ENCODE measurements around the gene PHLPP2.
"Not testable (repeated sequence)": the region's sequence is repeated elsewhere in the genome, so short reads cannot be mapped to it uniquely, and the experiment has no call there.

Gene PHLPP2

GRCh38 chr16:71689901-71690300 lies 34.6 kb downstream of the PHLPP2 start:
- no peak for TF ChIP-seq EZH2phosphoT487 (IDR thresholded peaks at IDR 0.05; ENCODE audit: borderline replicate concordance)
- TF ChIP-seq CTCF (conservative IDR thresholded peaks at IDR 0.05; ENCODE audit: low read length), result no peak
- Histone ChIP-seq H3K79me2 (ENCODE audit: insufficient read depth, low read length) (no peaks in the 10 kb centered on the region), H3K4me2 (ENCODE audit: low read depth, low read length, poor library complexity, severe bottlenecking) (no peak overlapping the region), H2AFZ (ENCODE audit: low read length) (no peak overlapping the region), H3K4me1 (ENCODE audit: insufficient read depth, low read length, poor library complexity, severe bottlenecking) (no peaks in the 10 kb centered on the region), H3K9me3 (ENCODE audit: insufficient read depth, low read depth, low read length) (no peaks in the 10 kb centered on the region), H3K27me3 (ENCODE audit: insufficient read depth, low read length, poor library complexity, severe bottlenecking) (no peaks in the 10 kb centered on the region), H3F3A (ENCODE audit: low read depth) (no peaks in the 10 kb centered on the region), H3K9ac (ENCODE audit: low read depth, low read length, poor library complexity, severe bottlenecking) (no peak overlapping the region), H3K9me2 (replicated peaks; ENCODE audit: low read depth, low read length) (no peaks in the 10 kb centered on the region), H3K36me3 (ENCODE audit: insufficient read depth, low read length) (peaks cover 12% of the 10 kb centered on the region; the same call in 1 of the 2 replicates), H3K4me3 (ENCODE audit: low read length, poor library complexity, severe bottlenecking) (no peak overlapping the region), H4K20me1 (ENCODE audit: insufficient read depth, low read length, poor library complexity, severe bottlenecking) (no peaks in the 10 kb centered on the region)

DNA sequence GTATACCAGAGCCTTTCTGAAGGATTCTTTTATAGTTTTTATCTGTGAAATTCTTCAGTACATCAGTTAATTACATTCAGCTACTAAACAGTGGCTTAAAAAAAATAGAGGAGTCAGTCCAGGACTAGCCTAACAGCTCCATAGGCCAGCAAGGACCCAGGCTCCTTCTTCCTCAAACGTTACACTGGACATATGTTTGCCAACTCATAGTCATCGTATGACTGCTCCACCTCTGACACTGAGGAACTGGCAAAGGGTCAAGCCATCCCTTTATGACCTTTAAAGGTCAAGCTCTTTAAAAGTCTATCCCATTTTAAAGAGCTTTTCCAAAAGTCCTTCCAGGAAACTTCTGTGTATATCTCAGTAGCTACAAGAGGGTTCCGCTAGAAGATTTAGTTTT lies 36.6 kb downstream of the PHLPP2 start:
- H3K9ac ChIP-seq (ENCODE audit: low read depth, low read length, poor library complexity, severe bottlenecking), result no peak overlapping the region
- no peaks in the 10 kb centered on the region for H3K4me1 ChIP-seq (ENCODE audit: insufficient read depth, low read length, poor library complexity, severe bottlenecking)
- no peak overlapping the region for H3K4me3 ChIP-seq (ENCODE audit: low read length, poor library complexity, severe bottlenecking)
- no peaks in the 10 kb centered on the region for H3K27me3 ChIP-seq (ENCODE audit: insufficient read depth, low read length, poor library complexity, severe bottlenecking)
- H3K36me3 ChIP-seq (ENCODE audit: insufficient read depth, low read length), result peaks cover 19% of the 10 kb centered on the region; the same call in 1 of the 2 replicates
- H3F3A ChIP-seq (ENCODE audit: low read depth), result no peaks in the 10 kb centered on the region
- H3K9me2 ChIP-seq (replicated peaks; ENCODE audit: low read depth, low read length), result no peaks in the 10 kb centered on the region
- no peak overlapping the region for H2AFZ ChIP-seq (ENCODE audit: low read length)
- no peak overlapping the region for H3K4me2 ChIP-seq (ENCODE audit: low read depth, low read length, poor library complexity, severe bottlenecking)
- TF ChIP-seq EZH2phosphoT487 (IDR thresholded peaks at IDR 0.05; ENCODE audit: borderline replicate concordance) (no peak), CTCF (conservative IDR thresholded peaks at IDR 0.05; ENCODE audit: low read length) (no peak)
- H3K79me2 ChIP-seq (ENCODE audit: insufficient read depth, low read length), result no peaks in the 10 kb centered on the region
- no peaks in the 10 kb centered on the region for H4K20me1 ChIP-seq (ENCODE audit: insufficient read depth, low read length, poor library complexity, severe bottlenecking)
- H3K9me3 ChIP-seq (ENCODE audit: insufficient read depth, low read depth, low read length), result no peaks in the 10 kb centered on the region

GRCh38 chr16:71684280-71684679 lies 40.2 kb downstream of the PHLPP2 start:
- H3K9ac ChIP-seq (ENCODE audit: low read depth, low read length, poor library complexity, severe bottlenecking); H2AFZ ChIP-seq (ENCODE audit: low read length); H3K9me3 ChIP-seq (ENCODE audit: insufficient read depth, low read depth, low read length); H4K20me1 ChIP-seq (ENCODE audit: insufficient read depth, low read length, poor library complexity, severe bottlenecking); H3F3A ChIP-seq (ENCODE audit: low read depth); H3K9me2 ChIP-seq (replicated peaks; ENCODE audit: low read depth, low read length); H3K4me1 ChIP-seq (ENCODE audit: insufficient read depth, low read length, poor library complexity, severe bottlenecking); H3K27me3 ChIP-seq (ENCODE audit: insufficient read depth, low read length, poor library complexity, severe bottlenecking); H3K79me2 ChIP-seq (ENCODE audit: insufficient read depth, low read length); H3K4me3 ChIP-seq (ENCODE audit: low read length, poor library complexity, severe bottlenecking); H3K4me2 ChIP-seq (ENCODE audit: low read depth, low read length, poor library complexity, severe bottlenecking): not testable (repeated sequence)
- H3K36me3 ChIP-seq (ENCODE audit: insufficient read depth, low read length), result peaks cover 21% of the 10 kb centered on the region; the same call in 1 of the 2 replicates

DNA sequence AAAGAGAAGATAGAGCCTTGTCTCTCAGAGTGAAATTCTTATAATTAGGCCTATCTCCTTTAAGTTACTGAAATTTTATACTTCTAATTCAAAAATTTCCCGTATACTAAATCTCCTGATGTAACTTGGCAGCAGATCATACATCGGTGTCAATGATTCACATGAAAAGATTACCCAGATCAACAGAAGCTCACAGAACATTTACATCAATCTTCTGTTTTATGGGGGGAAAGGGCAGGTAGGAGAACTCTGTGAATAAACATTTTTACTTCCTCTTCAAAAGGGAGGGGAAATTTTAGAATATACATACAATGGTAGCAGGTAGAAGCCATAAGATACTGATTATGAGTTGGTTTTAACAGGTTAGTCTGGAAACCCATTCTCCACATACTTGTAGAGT lies 43.1 kb downstream of the PHLPP2 start:
- TF ChIP-seq EZH2phosphoT487 (IDR thresholded peaks at IDR 0.05; ENCODE audit: borderline replicate concordance) (no peak), CTCF (conservative IDR thresholded peaks at IDR 0.05; ENCODE audit: low read length) (no peak)
- H3K27me3 ChIP-seq (ENCODE audit: insufficient read depth, low read length, poor library complexity, severe bottlenecking), result no peaks in the 10 kb centered on the region
- no peaks in the 10 kb centered on the region for H3K4me1 ChIP-seq (ENCODE audit: insufficient read depth, low read length, poor library complexity, severe bottlenecking)
- no peak overlapping the region for H2AFZ ChIP-seq (ENCODE audit: low read length)
- H3K9ac ChIP-seq (ENCODE audit: low read depth, low read length, poor library complexity, severe bottlenecking), result no peak overlapping the region
- H3K4me2 ChIP-seq (ENCODE audit: low read depth, low read length, poor library complexity, severe bottlenecking), result no peak overlapping the region
- no peaks in the 10 kb centered on the region for H3K9me3 ChIP-seq (ENCODE audit: insufficient read depth, low read depth, low read length)
- H3K79me2 ChIP-seq (ENCODE audit: insufficient read depth, low read length), result no peaks in the 10 kb centered on the region
- H4K20me1 ChIP-seq (ENCODE audit: insufficient read depth, low read length, poor library complexity, severe bottlenecking), result no peaks in the 10 kb centered on the region
- peaks cover 20% of the 10 kb centered on the region; the same call in 1 of the 2 replicates for H3K36me3 ChIP-seq (ENCODE audit: insufficient read depth, low read length)
- H3F3A ChIP-seq (ENCODE audit: low read depth), result no peaks in the 10 kb centered on the region
- no peak overlapping the region for H3K4me3 ChIP-seq (ENCODE audit: low read length, poor library complexity, severe bottlenecking)
- no peaks in the 10 kb centered on the region for H3K9me2 ChIP-seq (replicated peaks; ENCODE audit: low read depth, low read length)
